HuH-7.5 (cell line): ENCODE results near the gene MRPL27.

Source experiments
- DNase-seq: peaks from one replicate; pipeline ENCODE4 v3.0.0; 2011; ENCODE audit warnings: low spot score

MRPL27 gene

DNA sequence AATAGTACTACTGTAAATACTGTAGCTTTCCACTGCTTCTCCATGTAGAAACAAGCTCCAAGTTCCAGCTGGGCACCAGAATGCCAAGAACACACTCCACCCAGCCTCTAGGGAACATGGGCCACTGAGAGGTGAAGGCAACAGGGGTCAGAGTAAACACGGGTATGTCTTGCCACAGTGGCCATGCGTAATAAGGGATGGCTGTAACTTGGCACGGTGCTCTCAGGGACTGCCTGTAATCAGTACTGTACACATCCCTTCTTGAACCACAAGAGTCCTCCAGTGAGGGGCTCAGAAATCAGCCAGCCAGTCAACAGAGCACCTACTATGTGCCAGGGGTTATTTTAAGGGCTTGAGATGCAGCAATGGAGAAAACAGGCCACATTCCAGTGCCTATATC is 13.5 kb upstream of the MRPL27 start:
- no peak for DNase-seq

DNA sequence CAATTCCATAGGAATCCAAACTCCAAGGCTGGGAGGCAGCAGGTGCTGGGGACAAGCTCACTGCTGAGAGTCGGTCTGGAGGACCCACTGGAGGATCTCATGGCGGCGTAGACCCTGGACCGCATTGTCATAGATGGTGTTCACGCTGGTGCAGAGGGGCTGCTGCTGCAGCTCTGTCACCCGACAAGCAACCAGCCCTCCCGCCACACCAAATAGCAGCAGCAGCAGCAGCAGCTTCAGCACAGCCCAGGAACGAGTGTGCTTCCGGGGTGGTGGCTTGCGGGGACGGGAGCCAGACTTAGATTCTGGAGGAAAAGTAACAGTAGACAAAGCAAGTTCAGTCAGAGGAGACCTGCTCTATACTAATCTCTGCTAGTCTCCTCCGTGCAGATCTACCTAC is 9.9 kb upstream of the MRPL27 start:
- DNase-seq: no peak

DNA sequence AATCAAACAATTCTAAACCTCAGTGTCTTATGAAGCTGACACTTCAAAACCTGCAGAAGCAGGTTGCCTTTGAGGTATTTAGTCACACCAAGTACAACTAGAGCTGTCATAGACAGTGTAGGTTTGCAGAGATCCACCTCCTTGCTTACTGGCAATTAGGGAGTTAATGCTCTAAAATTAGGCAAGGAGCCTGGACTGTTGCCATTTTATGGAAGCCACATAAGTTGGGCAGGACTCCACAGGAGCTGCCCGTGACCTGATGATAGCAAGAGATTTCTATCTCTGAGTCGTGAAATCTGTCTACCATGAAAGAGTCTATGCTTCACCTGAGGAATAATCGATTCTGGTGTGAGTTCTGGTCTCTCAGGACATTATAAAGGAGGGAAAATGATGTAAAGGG is 8.9 kb upstream of the MRPL27 start:
- no peak for DNase-seq

DNA sequence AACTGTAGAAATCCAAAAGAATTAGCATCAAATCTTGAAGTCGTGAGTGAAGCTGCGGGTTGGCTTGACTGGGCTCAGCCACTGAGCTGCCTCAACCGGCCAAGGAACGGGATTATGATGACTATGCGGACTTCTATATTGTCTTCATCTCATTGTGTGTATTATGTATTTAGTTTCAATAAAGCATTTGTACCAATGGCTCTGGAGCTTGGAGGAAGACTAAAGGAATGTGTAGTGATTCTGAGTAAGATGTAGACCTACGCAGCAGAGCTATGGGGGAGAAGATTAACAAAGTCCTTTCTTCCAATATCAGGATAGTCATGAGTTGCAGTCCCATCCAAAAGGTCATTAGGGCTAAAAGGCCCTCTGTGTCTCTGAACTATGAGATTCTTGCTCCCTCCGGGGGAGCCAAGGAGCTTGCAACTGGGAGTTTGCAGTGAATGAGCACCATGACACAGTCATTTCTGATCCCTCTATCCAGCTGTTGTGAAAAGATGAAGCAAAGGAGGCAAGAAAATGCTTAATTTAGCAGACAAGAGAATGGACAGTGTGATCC is 8.4 kb upstream of the MRPL27 start:
- no peak for DNase-seq

GRCh38 chr17:50380369-50381259 is 7.6 kb upstream of the MRPL27 start:
- DNase-seq: no peak

GRCh38 chr17:50379351-50380132 is 6.6 kb upstream of the MRPL27 start:
- no peak for DNase-seq

- DNase-seq: no peak
Measured at GRCh38 chr17:50375858-50376538, 3.0 kb upstream of the MRPL27 start.

DNA sequence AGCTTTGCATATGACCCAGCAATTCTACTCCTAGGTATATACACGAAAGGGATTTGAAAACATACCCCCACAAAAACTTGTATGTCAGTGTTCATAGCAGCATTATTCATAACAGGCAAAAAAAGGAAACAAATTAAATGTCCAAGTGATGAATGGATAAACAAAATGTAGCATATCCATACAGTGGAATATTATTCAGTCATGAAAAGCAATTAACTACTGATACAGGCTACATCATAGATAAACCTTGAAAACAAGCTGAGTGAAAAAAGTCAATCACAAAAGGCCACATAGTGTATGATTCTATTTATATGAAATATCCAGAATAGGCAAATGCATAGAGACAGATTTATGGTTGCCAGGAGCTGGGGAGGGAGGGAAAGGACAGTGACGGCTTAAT is 721 bp upstream of the MRPL27 start:
- DNase-seq: no peak

GRCh38 chr17:50372222-50372757 is 694 bp downstream of the MRPL27 start:
- DNase-seq: no peak

GRCh38 chr17:50371526-50371925 is 1.5 kb downstream of the MRPL27 start:
- DNase-seq: no peak

- no peak for DNase-seq
Measured at GRCh38 chr17:50370052-50370451, 2.9 kb downstream of the MRPL27 start.

DNA sequence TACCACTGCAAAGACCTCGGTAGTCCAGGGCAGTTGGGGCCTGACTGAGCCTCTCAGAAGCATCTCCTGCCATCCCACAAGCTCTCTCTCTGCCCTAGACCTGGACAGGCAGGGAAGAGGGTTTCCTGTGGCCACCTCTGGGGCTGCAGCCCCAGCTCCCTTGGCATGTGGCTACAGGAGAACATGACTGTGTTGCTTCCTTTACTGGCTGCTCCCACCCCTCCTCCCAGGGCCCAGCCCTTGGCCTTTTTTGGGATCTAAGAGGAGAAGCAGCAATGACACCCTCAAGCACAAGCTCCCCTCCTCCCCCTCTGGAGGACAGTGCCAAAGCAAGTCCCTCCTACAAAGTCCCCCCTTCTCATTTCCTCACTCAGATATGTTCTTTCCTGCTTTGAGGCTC is 5.6 kb downstream of the MRPL27 start:
- DNase-seq: no peak

DNA sequence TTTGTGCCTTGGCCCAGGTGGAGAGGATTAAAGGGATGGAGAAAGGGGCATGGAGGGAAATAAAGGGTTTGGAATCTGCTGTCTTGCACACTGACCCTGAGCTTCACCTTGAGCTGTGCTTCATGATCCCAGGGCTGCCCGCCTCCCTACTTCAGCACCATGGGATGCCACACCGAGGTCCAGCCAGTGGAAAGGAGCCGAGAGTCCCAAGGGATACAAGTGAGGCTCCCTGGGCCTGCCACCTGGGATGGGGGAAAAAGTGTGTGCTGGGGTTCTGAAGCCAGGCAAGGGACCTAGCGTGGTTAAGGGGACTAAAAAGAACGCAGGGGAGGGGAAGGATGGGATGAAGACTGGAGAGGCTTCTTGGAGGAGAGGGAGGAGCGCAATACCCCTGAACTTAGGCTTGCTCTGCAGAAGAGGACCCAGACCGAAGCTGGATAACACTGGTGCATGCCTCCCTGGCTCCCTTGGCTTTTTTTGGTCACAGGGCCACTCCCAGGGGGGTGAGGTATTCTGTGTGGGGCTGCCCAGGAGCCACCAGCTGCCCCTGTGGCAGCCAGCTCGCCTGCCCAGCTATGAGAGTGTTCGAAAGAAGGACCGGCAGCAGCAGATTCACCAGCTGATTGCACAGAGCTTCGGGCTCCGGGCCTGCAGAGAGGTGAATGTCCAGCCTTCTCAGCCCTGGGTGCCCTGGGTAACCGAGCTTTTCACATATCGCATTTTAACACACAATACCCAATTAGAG is 7.2 kb downstream of the MRPL27 start:
- DNase-seq: no peak

DNA sequence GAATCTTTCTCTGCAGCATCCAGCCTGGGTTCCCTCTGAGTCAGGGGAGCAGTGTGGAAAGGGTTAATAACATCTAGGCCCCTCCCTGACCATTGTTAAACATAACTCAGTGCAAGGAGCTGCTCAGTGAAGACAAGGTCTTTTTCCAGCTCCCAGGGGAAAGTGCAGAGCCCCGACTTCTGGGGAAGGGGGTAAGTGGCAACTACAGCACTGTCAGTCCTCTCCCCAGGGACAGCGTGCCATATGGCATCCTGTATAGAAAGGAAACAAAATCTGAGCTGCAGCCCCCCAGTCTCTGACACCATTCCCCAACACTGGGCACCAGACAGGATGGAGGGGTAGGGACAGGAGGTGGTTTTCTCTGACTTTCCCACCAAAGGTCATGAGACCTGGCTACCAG is 7.8 kb downstream of the MRPL27 start:
- DNase-seq: no peak

DNA sequence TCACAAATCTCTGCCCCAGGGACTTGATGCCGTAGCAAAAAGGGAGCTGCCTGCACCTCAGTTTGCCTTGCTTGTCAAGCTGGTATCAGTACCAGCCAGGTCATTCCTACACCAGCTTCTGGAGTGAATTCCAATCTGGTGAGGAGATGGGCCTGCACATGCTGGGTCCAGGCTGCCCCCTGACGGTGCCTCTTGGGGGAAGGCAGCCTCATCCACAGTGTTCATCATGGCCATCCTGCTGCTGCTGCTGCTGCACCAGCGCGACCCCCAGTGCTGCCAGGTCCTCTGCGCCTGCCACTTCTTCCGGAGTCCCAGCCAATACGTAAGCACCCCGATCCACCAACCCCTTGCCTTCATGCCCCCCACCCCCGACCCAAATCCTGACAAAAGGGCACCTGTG is 8.3 kb downstream of the MRPL27 start:
- DNase-seq: no peak

GRCh38 chr17:50364061-50364458 is 8.9 kb downstream of the MRPL27 start:
- DNase-seq: no peak

DNA sequence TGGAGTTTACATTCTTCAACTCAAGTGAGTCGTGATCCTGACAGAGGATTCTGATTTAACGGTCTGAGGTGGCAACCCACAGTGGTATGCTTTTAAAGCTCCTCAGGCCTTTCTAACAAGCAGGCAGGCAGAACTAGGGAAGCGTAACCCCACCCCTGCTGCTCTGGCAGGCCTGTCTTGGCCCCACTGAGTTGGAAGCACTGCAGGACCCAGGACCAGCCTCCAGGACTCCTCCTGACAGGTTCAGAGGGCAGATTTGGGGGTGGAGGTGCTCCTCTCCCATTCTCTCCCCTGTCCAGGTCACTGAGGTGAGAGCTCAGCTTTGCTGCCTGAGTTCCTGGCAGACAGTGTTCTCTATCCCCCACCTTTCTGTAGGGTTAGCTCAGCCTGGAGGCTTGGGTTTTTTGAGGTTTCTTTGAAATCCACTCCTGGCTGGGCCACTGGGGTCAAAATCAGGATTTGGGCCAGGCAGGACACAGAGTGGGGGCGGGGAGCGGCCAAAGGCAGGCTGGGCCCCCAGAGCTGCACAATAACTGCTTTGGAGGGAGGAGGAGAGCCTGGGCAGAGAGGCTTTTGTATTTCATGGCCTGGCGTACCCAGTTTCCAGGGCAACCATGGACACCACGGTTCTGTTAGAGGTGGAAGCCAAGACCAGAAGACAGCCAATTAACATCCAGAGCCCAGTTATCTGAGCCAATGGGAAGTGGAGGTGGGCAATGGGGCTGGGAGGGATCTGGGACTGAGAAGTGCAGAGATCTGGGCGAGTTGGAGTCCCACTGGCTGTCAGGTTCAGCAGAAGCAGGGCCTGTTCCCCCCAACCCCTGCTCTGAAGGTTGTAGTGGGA is 9.5 kb downstream of the MRPL27 start:
- no peak for DNase-seq

GRCh38 chr17:50362661-50363060 is 10.3 kb downstream of the MRPL27 start:
- DNase-seq: no peak

- DNase-seq: peak; percentile 84
Measured at GRCh38 chr17:50361561-50362480, 11.2 kb downstream of the MRPL27 start.
